Activated CD8-positive, alpha-beta T cell treated with anti-CD3 and anti-CD28 coated beads for 36 hours (primary cell): ENCODE data around the gene SLC2A4. TPM values are rescaled to one million over a fixed set of nuclear protein-coding genes. Genes with fewer than 3 reads are reported as not detected.
A peak's percentile ranks its signal among the peaks of the same experiment; 100 is the strongest.

Source experiments
- ATAC-seq: fragments of 200-7000 bp; cut with Tn5 transposase; one replicate; pipeline ENCODE4 v1.10.0; 2021; ENCODE audit warnings: mild to moderate bottlenecking, moderate library complexity
- CTCF ChIA-PET: fragments of 350-600 bp; sonication (Branson Sonifier 250); formaldehyde crosslinking; loops from one replicate; lab custom pipeline; 2021; ENCODE audit warnings: antibody characterized with exemption; lab: Charles Lee
- POLR2A ChIA-PET: fragments of 350-600 bp; sonication (Branson Sonifier 250); formaldehyde crosslinking; loops from one replicate; lab custom pipeline; 2021; ENCODE audit warnings: antibody characterized with exemption; lab: Charles Lee
- DNase-seq: peaks from one replicate; pipeline ENCODE4 v3.0.0-alpha.2; 2020
- H3K27ac Mint-ChIP-seq: one replicate; pipeline ENCODE4 v1.8.0; 2021; ENCODE audit warnings: mild to moderate bottlenecking, mixed read lengths
- H3K27me3 Mint-ChIP-seq: one replicate; pipeline ENCODE4 v1.8.0; 2021; ENCODE audit warnings: mixed read lengths
- H3K36me3 Mint-ChIP-seq: one replicate; pipeline ENCODE4 v1.8.0; 2021; ENCODE audit warnings: low read depth, mixed read lengths
- H3K4me1 Mint-ChIP-seq: one replicate; pipeline ENCODE4 v1.8.0; 2021; ENCODE audit warnings: low read depth, mixed read lengths
- H3K4me3 Mint-ChIP-seq: one replicate; pipeline ENCODE4 v1.8.0; 2021; ENCODE audit warnings: mild to moderate bottlenecking, moderate library complexity, mixed read lengths
- H3K9me3 Mint-ChIP-seq: one replicate; pipeline ENCODE4 v1.8.0; 2021; ENCODE audit warnings: mixed read lengths
- intact Hi-C: fragments of 100-400 bp; cut with micrococcal nuclease; formaldehyde crosslinking; loops from one replicate; pipeline ENCODE4 v1.10.0; 2022
- total RNA-seq, 2 experiments: library from RNA; stranded (reverse); gene quantifications; one replicate each; pipeline ENCODE4 v1.2.3, GENCODE V29; 2021
- TF ChIP-seq, protein P1 (sequence below): fragments of 200-600 bp; IDR thresholded peaks from one replicate; pipeline ENCODE4 v1.8.0; 2022; ENCODE audit warnings: antibody characterized with exemption, mild to moderate bottlenecking

Gene SLC2A4
- total RNA-seq, 2 experiments from 2014 or later, result 0.07 to 0.25 TPM

DNA sequence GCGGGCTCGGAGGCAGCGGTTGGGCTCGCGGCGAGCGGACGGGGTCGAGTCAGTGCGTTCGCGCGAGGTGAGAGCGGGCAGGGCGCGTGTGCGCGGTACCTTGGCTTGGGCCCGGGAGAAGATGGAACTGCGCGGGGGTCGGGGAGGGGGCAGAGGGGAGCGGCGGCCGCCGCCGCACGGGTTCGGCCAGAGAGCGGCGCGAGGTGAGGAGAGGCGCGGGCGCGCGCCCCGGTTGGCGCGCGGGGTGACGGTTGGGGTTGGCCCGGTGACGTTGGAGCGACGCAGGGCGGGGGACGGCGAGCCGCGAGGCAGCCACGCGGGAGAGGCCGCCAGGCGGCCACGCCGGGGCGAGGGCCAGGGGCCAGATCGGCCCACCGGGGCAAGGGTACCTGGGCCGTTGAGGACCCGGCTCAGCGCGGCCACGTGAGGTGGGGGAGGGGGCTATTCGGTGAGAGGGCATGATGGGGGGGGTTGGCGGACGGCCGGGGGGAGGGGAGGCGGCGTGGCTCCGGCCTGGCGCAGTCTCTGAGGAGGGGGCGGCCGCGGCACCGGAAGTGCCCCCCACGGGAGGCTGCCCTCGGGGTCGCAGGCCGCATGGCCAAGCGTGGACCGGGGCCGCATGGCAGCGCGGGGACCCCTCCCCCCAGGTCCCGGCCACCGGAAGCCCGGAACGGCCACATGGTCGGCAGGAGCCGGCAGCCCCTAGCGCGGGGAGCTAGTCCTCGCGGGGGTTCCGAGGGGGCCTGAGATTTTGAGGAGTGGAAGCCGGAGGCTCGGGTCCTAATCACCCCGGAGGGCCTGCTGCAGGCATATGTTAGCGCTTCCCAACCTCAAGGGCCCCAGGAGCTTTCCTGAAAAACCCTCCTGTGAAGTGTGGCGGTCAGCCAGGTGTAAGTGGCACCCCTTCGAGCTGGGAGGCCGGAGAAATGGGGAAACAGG lies 26.4 kb downstream of the SLC2A4 start:
- ATAC-seq (no peak), DNase-seq (peak; percentile 58)
- CTCF ChIA-PET, result interaction anchor here (0.6 to 0.9 kb wide), 2 partner anchors 47 to 276 kb away, joined by 3 read pairs; partner anchors contain the start of genes MPDU1 and TMEM95
- intact Hi-C loops, result no loop called here
- peaks cover 45% of the 10 kb centered on the region for H3K4me1 Mint-ChIP-seq
- H3K36me3 Mint-ChIP-seq, result peaks cover 46% of the 10 kb centered on the region
- H3K4me3 Mint-ChIP-seq, result peak overlapping the region; percentile 94
- POLR2A ChIA-PET, result interaction anchor here (0.6 to 9.0 kb wide), 25 partner anchors 10 to 378 kb away, joined by 3 to 150 read pairs (median 4); partner anchors contain the start of genes ACADVL, ACAP1, CD68 and CTDNEP1
- H3K27ac Mint-ChIP-seq, result peak overlapping the region; percentile 98
- TF ChIP-seq, protein P1, sequence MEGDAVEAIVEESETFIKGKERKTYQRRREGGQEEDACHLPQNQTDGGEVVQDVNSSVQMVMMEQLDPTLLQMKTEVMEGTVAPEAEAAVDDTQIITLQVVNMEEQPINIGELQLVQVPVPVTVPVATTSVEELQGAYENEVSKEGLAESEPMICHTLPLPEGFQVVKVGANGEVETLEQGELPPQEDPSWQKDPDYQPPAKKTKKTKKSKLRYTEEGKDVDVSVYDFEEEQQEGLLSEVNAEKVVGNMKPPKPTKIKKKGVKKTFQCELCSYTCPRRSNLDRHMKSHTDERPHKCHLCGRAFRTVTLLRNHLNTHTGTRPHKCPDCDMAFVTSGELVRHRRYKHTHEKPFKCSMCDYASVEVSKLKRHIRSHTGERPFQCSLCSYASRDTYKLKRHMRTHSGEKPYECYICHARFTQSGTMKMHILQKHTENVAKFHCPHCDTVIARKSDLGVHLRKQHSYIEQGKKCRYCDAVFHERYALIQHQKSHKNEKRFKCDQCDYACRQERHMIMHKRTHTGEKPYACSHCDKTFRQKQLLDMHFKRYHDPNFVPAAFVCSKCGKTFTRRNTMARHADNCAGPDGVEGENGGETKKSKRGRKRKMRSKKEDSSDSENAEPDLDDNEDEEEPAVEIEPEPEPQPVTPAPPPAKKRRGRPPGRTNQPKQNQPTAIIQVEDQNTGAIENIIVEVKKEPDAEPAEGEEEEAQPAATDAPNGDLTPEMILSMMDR, result no peak
- H3K9me3 Mint-ChIP-seq, result peaks cover 2% of the 10 kb centered on the region
- no peaks in the 10 kb centered on the region for H3K27me3 Mint-ChIP-seq

GRCh38 chr17:7308625-7309433 lies 27.3 kb downstream of the SLC2A4 start:
- peak; percentile 93 for DNase-seq

DNA sequence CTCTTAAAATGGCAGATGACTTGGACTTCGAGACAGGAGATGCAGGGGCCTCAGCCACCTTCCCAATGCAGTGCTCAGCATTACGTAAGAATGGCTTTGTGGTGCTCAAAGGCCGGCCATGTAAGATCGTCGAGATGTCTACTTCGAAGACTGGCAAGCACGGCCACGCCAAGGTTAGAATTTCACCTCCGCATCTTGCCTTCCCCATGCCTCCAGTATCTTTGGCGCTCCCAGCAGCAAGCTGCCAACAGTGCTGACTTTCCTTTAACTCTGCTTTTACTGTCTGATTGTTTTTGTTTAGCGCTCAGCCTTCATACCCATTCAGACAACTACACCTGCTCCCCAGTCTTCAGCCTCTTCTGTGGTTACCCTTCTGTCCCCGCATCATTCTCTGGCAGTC lies 28.1 kb downstream of the SLC2A4 start:
- peak overlapping the region; percentile 97 for H3K27ac Mint-ChIP-seq
- DNase-seq (no peak), ATAC-seq (no peak)
- intact Hi-C loops, result no loop called here
- no peaks in the 10 kb centered on the region for H3K9me3 Mint-ChIP-seq
- H3K4me1 Mint-ChIP-seq, result peaks cover 58% of the 10 kb centered on the region
- H3K4me3 Mint-ChIP-seq, result peak overlapping the region; percentile 94
- TF ChIP-seq, protein P1, result no peak
- ChIA-PET POLR2A (interaction anchor here (0.5 to 9.0 kb wide), 18 partner anchors 8 to 274 kb away, joined by 3 to 150 read pairs (median 4); partner anchors contain the start of genes ACAP1, CD68, GABARAP and MPDU1), CTCF (interaction anchor here (0.8 to 2.1 kb wide), 4 partner anchors 13 to 46 kb away, joined by 3 to 11 read pairs (median 3); no protein-coding TSS in a partner anchor)
- peaks cover 52% of the 10 kb centered on the region for H3K36me3 Mint-ChIP-seq
- no peaks in the 10 kb centered on the region for H3K27me3 Mint-ChIP-seq

More at GRCh38 chr17:7308625-7309433, 27.3 kb downstream of the SLC2A4 start:
- no peaks in the 10 kb centered on the region for H3K27me3 Mint-ChIP-seq
- TF ChIP-seq, protein P1, result no peak
- POLR2A ChIA-PET, result interaction anchor here (0.5 to 9.0 kb wide), 36 partner anchors 9 to 378 kb away, joined by 3 to 150 read pairs (median 3); partner anchors contain the start of genes ACADVL, ACAP1, CD68 and CTDNEP1
- intact Hi-C loops, result no loop called here
- H3K9me3 Mint-ChIP-seq, result peaks cover 2% of the 10 kb centered on the region
- H3K4me3 Mint-ChIP-seq, result peak overlapping the region; percentile 94
- peak overlapping the region; percentile 97 for H3K27ac Mint-ChIP-seq
- peaks cover 53% of the 10 kb centered on the region for H3K4me1 Mint-ChIP-seq
- peak; percentile 28 for ATAC-seq
- H3K36me3 Mint-ChIP-seq, result peaks cover 49% of the 10 kb centered on the region
- CTCF ChIA-PET, result interaction anchor here (0.6 to 1.2 kb wide), 3 partner anchors 35 to 275 kb away, joined by 3 read pairs; partner anchors contain the start of genes MPDU1 and TMEM95

DNA sequence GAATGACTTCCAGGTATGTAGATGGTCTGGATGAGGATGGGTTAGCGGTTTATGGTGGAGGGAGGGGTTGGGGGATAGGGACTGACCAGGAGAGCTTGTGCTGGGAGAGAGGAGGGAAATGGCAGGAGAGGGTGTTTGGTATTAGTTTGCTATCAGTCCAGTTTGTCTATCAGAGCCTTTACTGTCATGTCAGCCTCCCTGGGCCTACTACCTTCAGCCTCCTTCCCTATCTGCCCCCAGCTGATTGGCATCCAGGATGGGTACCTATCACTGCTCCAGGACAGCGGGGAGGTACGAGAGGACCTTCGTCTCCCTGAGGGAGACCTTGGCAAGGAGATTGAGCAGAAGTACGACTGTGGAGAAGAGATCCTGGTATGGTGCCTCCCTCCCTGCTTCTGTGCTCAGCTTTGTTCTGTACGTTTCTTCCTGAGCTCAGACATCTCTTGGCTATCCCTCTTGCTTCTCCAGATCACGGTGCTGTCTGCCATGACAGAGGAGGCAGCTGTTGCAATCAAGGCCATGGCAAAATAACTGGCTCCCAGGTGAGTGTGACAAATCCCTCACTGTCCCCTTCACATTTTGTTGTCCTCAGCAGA lies 29.7 kb downstream of the SLC2A4 start:
- POLR2A ChIA-PET, result interaction anchor here (1.3 to 9.0 kb wide), 5 partner anchors 15 to 264 kb away, joined by 3 to 150 read pairs (median 20); partner anchors contain the start of genes ACAP1, NEURL4 and SLC2A4
- Mint-ChIP-seq H3K27ac (peak overlapping the region; percentile 97), H3K9me3 (no peaks in the 10 kb centered on the region), H3K36me3 (peaks cover 58% of the 10 kb centered on the region), H3K4me3 (peak overlapping the region; percentile 94), H3K27me3 (no peaks in the 10 kb centered on the region), H3K4me1 (peaks cover 59% of the 10 kb centered on the region)
- intact Hi-C loops, result no loop called here
- CTCF ChIA-PET, result interaction anchor here (0.9 to 2.1 kb wide), 4 partner anchors 11 to 18 kb away, joined by 3 to 11 read pairs (median 3); no protein-coding TSS in a partner anchor
- TF ChIP-seq, protein P1, result no peak
- ATAC-seq (no peak), DNase-seq (no peak)
